SJSA1 (cell line): ENCODE data around the gene TTC23L. TPM values are rescaled to one million over a fixed set of nuclear protein-coding genes. Genes with fewer than 3 reads are reported as not detected.
A peak's percentile ranks its signal among the peaks of the same experiment; 100 is the strongest.
"Not testable (repeated sequence)": the region's sequence is repeated elsewhere in the genome, so short reads cannot be mapped to it uniquely, and the experiment has no call there.

Source experiments
- DNase-seq, 2 experiments: peaks; one replicate each; pipeline ENCODE4 v3.0.0-alpha.2; 2015 to 2020; ENCODE audit warnings: low spot score in 2 of 2, low read depth in 1 of 2
- H3K27ac ChIP-seq: fragments of 250-450 bp; sonication (Bioruptor Pico); 2 replicates; pipeline ENCODE4 v1.5.1; 2020; ENCODE audit warnings: mild to moderate bottlenecking, moderate library complexity
- H3K27me3 ChIP-seq: fragments of 250-450 bp; sonication (Bioruptor Pico); replicated peaks from 2 replicates; pipeline ENCODE4 v1.5.1; 2020; ENCODE audit warnings: mild to moderate bottlenecking, moderate library complexity
- H3K36me3 ChIP-seq: fragments of 250-450 bp; sonication (Bioruptor Pico); 2 replicates; pipeline ENCODE4 v1.5.1; 2020; ENCODE audit warnings: mild to moderate bottlenecking
- H3K4me1 ChIP-seq: fragments of 250-450 bp; sonication (Bioruptor Pico); replicated peaks from 2 replicates; pipeline ENCODE4 v1.6.1; 2021; ENCODE audit warnings: mild to moderate bottlenecking
- H3K4me3 ChIP-seq: fragments of 250-450 bp; sonication (Bioruptor Pico); 2 replicates; pipeline ENCODE4 v1.5.1; 2020; ENCODE audit warnings: mild to moderate bottlenecking
- H3K9me3 ChIP-seq: fragments of 250-450 bp; sonication (Bioruptor Pico); replicated peaks from 2 replicates; pipeline ENCODE4 v1.5.1; 2020; ENCODE audit warnings: mild to moderate bottlenecking
- total RNA-seq: library from RNA; depleted of rRNA; stranded (reverse); fragments of >200 nt; shearing (Covaris generic); gene quantifications from 2 replicates; pipeline ENCODE4 v1.2.3, GENCODE V29; 2014

Gene TTC23L
- total RNA-seq, 1 experiment from 2014 or later: not detected

GRCh38 chr5:34899066-34899465, 60.1 kb downstream of the TTC23L start:
- DNase-seq: no peak
- H3K27ac ChIP-seq: no peak overlapping the region
- no peak overlapping the region for H3K4me3 ChIP-seq
- H3K9me3 ChIP-seq: no peaks in the 10 kb centered on the region
- no peaks in the 10 kb centered on the region for H3K27me3 ChIP-seq
- H3K36me3 ChIP-seq: peaks cover 5% of the 10 kb centered on the region; the same call in 1 of the 2 replicates
- H3K4me1 ChIP-seq: no peaks in the 10 kb centered on the region

- Histone ChIP-seq H3K4me3 (no peak overlapping the region), H3K9me3 (no peaks in the 10 kb centered on the region), H3K27ac (no peak overlapping the region), H3K4me1 (no peaks in the 10 kb centered on the region), H3K27me3 (no peaks in the 10 kb centered on the region), H3K36me3 (peaks cover 15% of the 10 kb centered on the region)
- no peak for DNase-seq
Measured at GRCh38 chr5:34900652-34901051, 61.7 kb downstream of the TTC23L start.

- H3K4me3 ChIP-seq: no peak overlapping the region
- peaks cover 28% of the 10 kb centered on the region for H3K36me3 ChIP-seq
- no peak overlapping the region for H3K27ac ChIP-seq
- no peaks in the 10 kb centered on the region for H3K27me3 ChIP-seq
- no peaks in the 10 kb centered on the region for H3K9me3 ChIP-seq
- H3K4me1 ChIP-seq: no peaks in the 10 kb centered on the region
- no peak for DNase-seq
Measured at GRCh38 chr5:34903260-34903659, 64.3 kb downstream of the TTC23L start.

- Histone ChIP-seq H3K27me3 (no peaks in the 10 kb centered on the region), H3K36me3 (peaks cover 50% of the 10 kb centered on the region), H3K4me1 (no peaks in the 10 kb centered on the region), H3K9me3 (no peaks in the 10 kb centered on the region), H3K4me3 (no peak overlapping the region), H3K27ac (no peak overlapping the region)
- no peak for DNase-seq
Measured at GRCh38 chr5:34905564-34905963, 66.6 kb downstream of the TTC23L start.

- H3K9me3 ChIP-seq: no peaks in the 10 kb centered on the region
- H3K27me3 ChIP-seq: no peaks in the 10 kb centered on the region
- DNase-seq: peak in 1 of 2 experiments; percentile 52
- no peak overlapping the region for H3K4me3 ChIP-seq
- H3K36me3 ChIP-seq: peaks cover 77% of the 10 kb centered on the region
- H3K4me1 ChIP-seq: peaks cover 28% of the 10 kb centered on the region
- H3K27ac ChIP-seq: peak overlapping the region; percentile 32
Measured at GRCh38 chr5:34913072-34913471, 74.1 kb downstream of the TTC23L start.

GRCh38 chr5:34914671-34915138, 75.7 kb downstream of the TTC23L start:
- H3K27me3 ChIP-seq: no peaks in the 10 kb centered on the region
- no peak for DNase-seq
- peaks cover 28% of the 10 kb centered on the region for H3K4me1 ChIP-seq
- no peaks in the 10 kb centered on the region for H3K9me3 ChIP-seq
- H3K36me3 ChIP-seq: peaks cover 72% of the 10 kb centered on the region
- peak overlapping the region; percentile 73 for H3K4me3 ChIP-seq
- peak overlapping the region; percentile 62 for H3K27ac ChIP-seq

- Histone ChIP-seq H3K36me3 (peaks cover 73% of the 10 kb centered on the region), H3K27ac (peak within 1 kb of the TSS; percentile 62), H3K4me3 (peak within 1 kb of the TSS; percentile 73), H3K27me3 (no peaks in the 10 kb centered on the region), H3K9me3 (no peaks in the 10 kb centered on the region), H3K4me1 (peaks cover 30% of the 10 kb centered on the region)
- peak; percentile 96 to 97 for DNase-seq
Measured at GRCh38 chr5:34915139-34915855, 76.3 kb downstream of the TTC23L start, which contains the start of the genes BRIX1 and RAD1. Gene BRIX1 (plus strand): TSS chr5:34915711. CDS start chr5:34915739, 28 bp downstream. Gene RAD1 (minus strand): TSS chr5:34915504. CDS start chr5:34914892, 612 bp downstream.

- peaks cover 33% of the 10 kb centered on the region for H3K4me1 ChIP-seq
- H3K4me3 ChIP-seq: peak overlapping the region; percentile 73
- no peaks in the 10 kb centered on the region for H3K9me3 ChIP-seq
- no peaks in the 10 kb centered on the region for H3K27me3 ChIP-seq
- DNase-seq: peak in 1 of 2 experiments; percentile 25
- peak overlapping the region; percentile 62 for H3K27ac ChIP-seq
- H3K36me3 ChIP-seq: peaks cover 71% of the 10 kb centered on the region
Measured at GRCh38 chr5:34915856-34916192, 76.9 kb downstream of the TTC23L start.

- peaks cover 33% of the 10 kb centered on the region for H3K4me1 ChIP-seq
- H3K4me3 ChIP-seq: peak overlapping the region; percentile 73
- no peak for DNase-seq
- H3K9me3 ChIP-seq: no peaks in the 10 kb centered on the region
- peaks cover 71% of the 10 kb centered on the region for H3K36me3 ChIP-seq
- H3K27me3 ChIP-seq: no peaks in the 10 kb centered on the region
- H3K27ac ChIP-seq: peak overlapping the region; percentile 8; the same call in 1 of the 2 replicates
Measured at GRCh38 chr5:34916518-34916917, 77.6 kb downstream of the TTC23L start.

GRCh38 chr5:34918025-34918424, 79.1 kb downstream of the TTC23L start:
- H3K27ac ChIP-seq: no peak overlapping the region
- peaks cover 71% of the 10 kb centered on the region for H3K36me3 ChIP-seq
- H3K4me1 ChIP-seq: peaks cover 27% of the 10 kb centered on the region
- H3K9me3 ChIP-seq: no peaks in the 10 kb centered on the region
- DNase-seq: no peak
- H3K27me3 ChIP-seq: no peaks in the 10 kb centered on the region
- H3K4me3 ChIP-seq: no peak overlapping the region

GRCh38 chr5:34919077-34919476, 80.1 kb downstream of the TTC23L start:
- Histone ChIP-seq H3K4me1 (peaks cover 27% of the 10 kb centered on the region), H3K9me3 (no peaks in the 10 kb centered on the region), H3K36me3 (peaks cover 73% of the 10 kb centered on the region), H3K27ac (no peak overlapping the region), H3K27me3 (no peaks in the 10 kb centered on the region), H3K4me3 (no peak overlapping the region)
- DNase-seq: no peak

- H3K4me1 ChIP-seq: peaks cover 29% of the 10 kb centered on the region
- not testable (repeated sequence) for H3K27me3 ChIP-seq, DNase-seq, H3K9me3 ChIP-seq, H3K4me3 ChIP-seq
- peaks cover 77% of the 10 kb centered on the region for H3K36me3 ChIP-seq
- peak overlapping the region; percentile 18; the same call in 1 of the 2 replicates for H3K27ac ChIP-seq
Measured at GRCh38 chr5:34923256-34923655, 84.3 kb downstream of the TTC23L start.

GRCh38 chr5:34923694-34924461, 84.9 kb downstream of the TTC23L start:
- H3K4me1 ChIP-seq: peaks cover 32% of the 10 kb centered on the region
- H3K4me3 ChIP-seq: no peak overlapping the region
- peak; percentile 58 to 87 for DNase-seq
- H3K36me3 ChIP-seq: peaks cover 72% of the 10 kb centered on the region
- no peaks in the 10 kb centered on the region for H3K27me3 ChIP-seq
- H3K27ac ChIP-seq: peak overlapping the region; percentile 18
- H3K9me3 ChIP-seq: no peaks in the 10 kb centered on the region

- Histone ChIP-seq H3K4me3 (no peak overlapping the region), H3K27me3 (no peaks in the 10 kb centered on the region), H3K4me1 (peaks cover 35% of the 10 kb centered on the region), H3K9me3 (no peaks in the 10 kb centered on the region), H3K36me3 (peaks cover 70% of the 10 kb centered on the region), H3K27ac (no peak overlapping the region)
- DNase-seq: no peak
Measured at GRCh38 chr5:34924462-34924765, 85.5 kb downstream of the TTC23L start.
